Activated CD8-positive, alpha-beta T cell treated with anti-CD3 and anti-CD28 coated beads for 36 hours (primary cell): ENCODE results near the gene PRPF40A. TPM values are rescaled to one million over a fixed set of nuclear protein-coding genes. Genes with fewer than 3 reads are reported as not detected.

Experiments used
- ATAC-seq: fragments of 200-7000 bp; cut with Tn5 transposase; one replicate; pipeline ENCODE4 v1.10.0; 2021; ENCODE audit warnings: mild to moderate bottlenecking, moderate library complexity
- CTCF ChIA-PET: fragments of 350-600 bp; sonication (Branson Sonifier 250); formaldehyde crosslinking; loops from one replicate; lab custom pipeline; 2021; ENCODE audit warnings: antibody characterized with exemption; lab: Charles Lee
- POLR2A ChIA-PET: fragments of 350-600 bp; sonication (Branson Sonifier 250); formaldehyde crosslinking; loops from one replicate; lab custom pipeline; 2021; ENCODE audit warnings: antibody characterized with exemption; lab: Charles Lee
- DNase-seq: peaks from one replicate; pipeline ENCODE4 v3.0.0-alpha.2; 2020
- H3K27ac Mint-ChIP-seq: one replicate; pipeline ENCODE4 v1.8.0; 2021; ENCODE audit warnings: mild to moderate bottlenecking, mixed read lengths
- H3K27me3 Mint-ChIP-seq: one replicate; pipeline ENCODE4 v1.8.0; 2021; ENCODE audit warnings: mixed read lengths
- H3K36me3 Mint-ChIP-seq: one replicate; pipeline ENCODE4 v1.8.0; 2021; ENCODE audit warnings: low read depth, mixed read lengths
- H3K4me1 Mint-ChIP-seq: one replicate; pipeline ENCODE4 v1.8.0; 2021; ENCODE audit warnings: low read depth, mixed read lengths
- H3K4me3 Mint-ChIP-seq: one replicate; pipeline ENCODE4 v1.8.0; 2021; ENCODE audit warnings: mild to moderate bottlenecking, moderate library complexity, mixed read lengths
- H3K9me3 Mint-ChIP-seq: one replicate; pipeline ENCODE4 v1.8.0; 2021; ENCODE audit warnings: mixed read lengths
- CTCF ChIP-seq: fragments of 200-600 bp; IDR thresholded peaks from one replicate; pipeline ENCODE4 v1.8.0; 2022; ENCODE audit warnings: antibody characterized with exemption, mild to moderate bottlenecking
- intact Hi-C: fragments of 100-400 bp; cut with micrococcal nuclease; formaldehyde crosslinking; loops from one replicate; pipeline ENCODE4 v1.10.0; 2022
- total RNA-seq, 2 experiments: library from RNA; stranded (reverse); gene quantifications; one replicate each; pipeline ENCODE4 v1.2.3, GENCODE V29; 2021

PRPF40A gene
- total RNA-seq, 2 experiments from 2014 or later, result 145 to 148 TPM

- TF ChIP-seq CTCF, result peak; percentile 86
Observed at GRCh38 chr2:152635635-152636298, 81.5 kb downstream of the PRPF40A start.

GRCh38 chr2:152632736-152633135 is 84.5 kb downstream of the PRPF40A start:
- no peaks in the 10 kb centered on the region for H3K9me3 Mint-ChIP-seq
- H3K36me3 Mint-ChIP-seq, result no peaks in the 10 kb centered on the region
- no peaks in the 10 kb centered on the region for H3K27me3 Mint-ChIP-seq
- ATAC-seq, result no peak
- H3K4me3 Mint-ChIP-seq, result no peak overlapping the region
- no peaks in the 10 kb centered on the region for H3K4me1 Mint-ChIP-seq
- no peak for TF ChIP-seq CTCF
- POLR2A ChIA-PET, result no interaction called here
- no peak for DNase-seq
- H3K27ac Mint-ChIP-seq, result no peak overlapping the region
- intact Hi-C loops, result loop anchor here (10.0 kb wide), 1 partner anchor 298 kb away; the partner anchor contains the start of gene FMNL2
- CTCF ChIA-PET, result interaction anchor here (0.9 to 1.1 kb wide), 2 partner anchors 457 to 596 kb away, joined by 3 read pairs; no protein-coding TSS in a partner anchor

More at GRCh38 chr2:152635635-152636298, 81.5 kb downstream of the PRPF40A start:
- Mint-ChIP-seq H3K9me3 (no peaks in the 10 kb centered on the region), H3K27me3 (no peaks in the 10 kb centered on the region), H3K4me3 (no peak overlapping the region), H3K27ac (no peak overlapping the region), H3K36me3 (no peaks in the 10 kb centered on the region), H3K4me1 (no peaks in the 10 kb centered on the region)
- POLR2A ChIA-PET, result interaction anchor here (0.5 to 0.8 kb wide), 2 partner anchors 10 to 533 kb away, joined by 3 read pairs; no protein-coding TSS in a partner anchor
- intact Hi-C loops, result loop anchor here (2.0 to 10.0 kb wide), 4 partner anchors 301 to 599 kb away; partner anchors contain the start of gene FMNL2
- CTCF ChIA-PET, result interaction anchor here (0.6 to 3.6 kb wide), 50 partner anchors 9 to 618 kb away, joined by 3 to 56 read pairs (median 4); partner anchors contain the start of genes PRPF40A and STAM2
- ATAC-seq (peak; percentile 75), DNase-seq (peak; percentile 75)

GRCh38 chr2:152630466-152630865 is 86.8 kb downstream of the PRPF40A start:
- Mint-ChIP-seq H3K4me1 (no peaks in the 10 kb centered on the region), H3K9me3 (no peaks in the 10 kb centered on the region), H3K27me3 (peaks cover 4% of the 10 kb centered on the region), H3K36me3 (no peaks in the 10 kb centered on the region), H3K27ac (no peak overlapping the region), H3K4me3 (no peak overlapping the region)
- ATAC-seq (no peak), DNase-seq (no peak)
- ChIA-PET CTCF (interaction anchor here (0.6 to 1.5 kb wide), 2 partner anchors 444 to 455 kb away, joined by 3 read pairs; partner anchors contain the start of gene STAM2), POLR2A (no interaction called here)
- intact Hi-C loops, result loop anchor here (10.0 kb wide), 1 partner anchor 296 kb away; the partner anchor contains the start of gene FMNL2
- TF ChIP-seq CTCF, result no peak

- Mint-ChIP-seq H3K4me1 (no peaks in the 10 kb centered on the region), H3K9me3 (no peaks in the 10 kb centered on the region), H3K36me3 (no peaks in the 10 kb centered on the region), H3K27ac (no peak overlapping the region), H3K27me3 (peaks cover 5% of the 10 kb centered on the region), H3K4me3 (no peak overlapping the region)
- CTCF ChIA-PET, result no interaction called here
- no peak for TF ChIP-seq CTCF
- intact Hi-C loops, result no loop called here
- POLR2A ChIA-PET, result no interaction called here
- no peak for DNase-seq
- no peak for ATAC-seq
Observed at GRCh38 chr2:152629202-152629601, 88.1 kb downstream of the PRPF40A start.
